ENCODE data around the gene OLA1.

The OLA1 gene

GRCh38 chr2:174063492-174064092, 184.7 kb downstream of the OLA1 start:
- DNase-seq (ENCODE audit: low spot score) = no peak

- DNase-seq (ENCODE audit: low spot score) = no peak
These were observed 185.4 kb downstream of the OLA1 start for GRCh38 chr2:174062934-174063333.

- peak; percentile 9 for DNase-seq (ENCODE audit: low spot score)
These were observed 188.5 kb downstream of the OLA1 start for GRCh38 chr2:174059884-174060244.

- DNase-seq (ENCODE audit: low spot score) = no peak
These were observed 189.0 kb downstream of the OLA1 start for GRCh38 chr2:174059178-174059883.

GRCh38 chr2:174058456-174058855, 189.9 kb downstream of the OLA1 start:
- DNase-seq (ENCODE audit: low spot score) = no peak

GRCh38 chr2:174058026-174058425, 190.3 kb downstream of the OLA1 start:
- no peak for DNase-seq (ENCODE audit: low spot score)

- DNase-seq (ENCODE audit: low spot score) = no peak
These were observed 193.4 kb downstream of the OLA1 start for GRCh38 chr2:174054926-174055325.

GRCh38 chr2:174053355-174054151, 194.8 kb downstream of the OLA1 start:
- DNase-seq (ENCODE audit: low spot score) = peak; percentile 36

- peak; percentile 27 for DNase-seq (ENCODE audit: low spot score)
These were observed 195.8 kb downstream of the OLA1 start for GRCh38 chr2:174052584-174052976.

- DNase-seq (ENCODE audit: low spot score) = peak; percentile 91
These were observed 196.4 kb downstream of the OLA1 start for GRCh38 chr2:174051741-174052583.

GRCh38 chr2:174051068-174051467, 197.3 kb downstream of the OLA1 start:
- DNase-seq (ENCODE audit: low spot score) = no peak

- DNase-seq (ENCODE audit: low spot score) = no peak
These were observed 198.4 kb downstream of the OLA1 start for GRCh38 chr2:174049895-174050294.

GRCh38 chr2:174048243-174048642, 200.1 kb downstream of the OLA1 start:
- no peak for DNase-seq (ENCODE audit: low spot score)

- DNase-seq (ENCODE audit: low spot score) = no peak
These were observed 200.6 kb downstream of the OLA1 start for GRCh38 chr2:174047746-174048145.

GRCh38 chr2:174046172-174046571, 202.2 kb downstream of the OLA1 start:
- DNase-seq (ENCODE audit: low spot score) = no peak

GRCh38 chr2:174044556-174044955, 203.8 kb downstream of the OLA1 start:
- no peak for DNase-seq (ENCODE audit: low spot score)

- no peak for DNase-seq (ENCODE audit: low spot score)
These were observed 208.0 kb downstream of the OLA1 start for GRCh38 chr2:174040417-174040701.

GRCh38 chr2:174039551-174040416, 208.5 kb downstream of the OLA1 start:
- peak; percentile 92 for DNase-seq (ENCODE audit: low spot score)

- DNase-seq (ENCODE audit: low spot score) = no peak
These were observed 209.9 kb downstream of the OLA1 start for GRCh38 chr2:174038462-174038861.

GRCh38 chr2:174036825-174037224, 211.5 kb downstream of the OLA1 start:
- DNase-seq (ENCODE audit: low spot score) = no peak

- DNase-seq (ENCODE audit: low spot score) = no peak
These were observed 212.2 kb downstream of the OLA1 start for GRCh38 chr2:174035981-174036742.
